Suprapubic skin (tissue), 4 donors: ENCODE measurements around the gene FCAMR. TPM values are rescaled to one million over a fixed set of nuclear protein-coding genes. Genes with fewer than 3 reads are reported as not detected.

Experiments
- DNase-seq, 2 donors: peaks; one replicate each; pipeline ENCODE4 v3.0.0-alpha.2; 2019; ENCODE audit warnings: low spot score in 2 of 2
- H3K27ac ChIP-seq: fragments of 200-600 bp; sonication (generic); one replicate; pipeline ENCODE4 v1.5.1; 2019
- H3K27me3 ChIP-seq: fragments of 200-600 bp; sonication (generic); one replicate; pipeline ENCODE4 v1.5.1; 2019
- H3K36me3 ChIP-seq: fragments of 200-600 bp; sonication (generic); one replicate; pipeline ENCODE4 v1.5.1; 2019
- H3K4me1 ChIP-seq: fragments of 200-600 bp; sonication (generic); one replicate; pipeline ENCODE4 v1.5.1; 2019
- H3K4me3 ChIP-seq: fragments of 200-600 bp; sonication (generic); one replicate; pipeline ENCODE4 v1.5.1; 2019; ENCODE audit warnings: mild to moderate bottlenecking
- H3K9me3 ChIP-seq: fragments of 200-600 bp; sonication (generic); one replicate; pipeline ENCODE4 v1.5.1; 2019
- EP300 ChIP-seq: sonication (generic); formaldehyde crosslinking; IDR thresholded peaks from one replicate; pipeline ENCODE4 v1.6.1; 2017; ENCODE audit warnings: antibody characterized with exemption
- POLR2A ChIP-seq, 2 donors: fragments of 450-650 bp; IDR thresholded peaks; one replicate each; pipeline ENCODE4 v1.6.1; 2017; ENCODE audit warnings: antibody characterized with exemption in 2 of 2, mild to moderate bottlenecking in 2 of 2, moderate library complexity in 2 of 2
- POLR2AphosphoS5 ChIP-seq, 3 donors: sonication (generic); formaldehyde crosslinking; IDR thresholded peaks; one replicate each; pipeline ENCODE4 v1.6.1; 2017; ENCODE audit warnings: antibody characterized with exemption in 3 of 3
- WGBS: methylation state at CpG from one replicate; pipeline ENCODE4 v1.1.5; 2018; 5-methylcytosine and 5-hydroxymethylcytosine counted together
- total RNA-seq, 4 donors: library from RNA; depleted of rRNA; stranded (reverse); fragments of >200 nt; gene quantifications; one replicate each; pipeline ENCODE4 v1.1.0, GENCODE V29; 2016
- TF ChIP-seq, protein P1 (sequence below), 2 donors: fragments of 200-600 bp in 1 of 2; fragments of 450-650 bp in 1 of 2; sonication (generic) in 1 of 2; IDR thresholded peaks; one replicate each; pipeline ENCODE4 v1.5.1; 2016 to 2019; ENCODE audit warnings: antibody characterized with exemption in 2 of 2, mild to moderate bottlenecking in 1 of 2, moderate library complexity in 1 of 2

Gene FCAMR
- total RNA-seq, 4 donors from 2014 or later = not detected

DNA sequence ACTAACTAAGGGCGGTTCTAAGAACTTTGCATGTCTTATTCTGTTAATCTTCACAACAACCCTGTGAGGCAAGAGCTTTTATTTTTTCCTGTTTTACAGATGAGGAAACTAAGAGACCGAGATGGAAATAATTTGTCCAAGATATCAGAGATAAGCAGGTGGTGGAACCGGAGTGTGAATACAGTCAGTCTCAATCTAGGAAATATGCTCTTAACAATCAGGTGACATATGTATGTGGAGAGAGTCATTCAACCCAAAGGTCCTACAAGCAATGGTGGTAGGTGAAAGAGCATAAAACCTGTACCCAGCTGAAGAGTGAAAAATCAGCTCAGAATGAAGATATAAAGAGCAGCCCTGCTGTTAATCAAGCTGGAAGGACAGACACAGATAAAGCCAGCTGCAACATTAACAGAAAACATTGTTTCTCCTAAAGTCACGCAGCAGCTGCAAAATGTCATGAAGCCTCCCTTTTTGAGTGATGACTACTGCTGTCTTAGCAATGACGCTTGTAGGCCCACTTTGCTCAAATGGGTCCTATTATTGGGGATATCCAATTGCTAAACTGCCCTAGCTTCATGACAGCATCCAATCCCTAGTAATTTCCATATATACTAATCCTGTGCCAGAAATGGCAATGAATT is 30.5 kb upstream of the FCAMR start:
- no peak for DNase-seq
- 69% methylated on average over 5 of the region's 5 CpGs for WGBS
- no peak overlapping the region for H3K27ac ChIP-seq

DNA sequence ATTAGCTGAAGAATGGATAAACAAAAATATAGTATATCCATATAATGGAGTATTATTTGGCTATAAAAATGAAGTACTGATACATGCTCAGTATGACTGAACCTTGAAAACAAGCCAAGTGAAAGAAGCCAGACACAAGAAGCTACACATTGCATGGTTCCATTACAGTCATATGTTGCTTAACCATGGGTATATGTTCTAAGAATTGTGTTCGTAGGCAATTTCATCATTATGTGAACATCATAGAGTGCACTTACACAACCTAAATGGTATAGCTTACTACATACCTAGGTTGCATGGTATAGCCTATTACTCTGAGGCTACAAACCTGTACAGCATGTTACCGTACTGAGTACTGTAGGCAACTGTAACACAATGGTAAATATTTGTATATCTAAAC is 28.6 kb upstream of the FCAMR start:
- no peak for DNase-seq
- WGBS = 87% methylated on average over 2 of the region's 2 CpGs
- TF ChIP-seq POLR2A (IDR thresholded peaks at IDR 0.05) = no peak
- TF ChIP-seq EP300 = no peak
- TF ChIP-seq, protein P1, sequence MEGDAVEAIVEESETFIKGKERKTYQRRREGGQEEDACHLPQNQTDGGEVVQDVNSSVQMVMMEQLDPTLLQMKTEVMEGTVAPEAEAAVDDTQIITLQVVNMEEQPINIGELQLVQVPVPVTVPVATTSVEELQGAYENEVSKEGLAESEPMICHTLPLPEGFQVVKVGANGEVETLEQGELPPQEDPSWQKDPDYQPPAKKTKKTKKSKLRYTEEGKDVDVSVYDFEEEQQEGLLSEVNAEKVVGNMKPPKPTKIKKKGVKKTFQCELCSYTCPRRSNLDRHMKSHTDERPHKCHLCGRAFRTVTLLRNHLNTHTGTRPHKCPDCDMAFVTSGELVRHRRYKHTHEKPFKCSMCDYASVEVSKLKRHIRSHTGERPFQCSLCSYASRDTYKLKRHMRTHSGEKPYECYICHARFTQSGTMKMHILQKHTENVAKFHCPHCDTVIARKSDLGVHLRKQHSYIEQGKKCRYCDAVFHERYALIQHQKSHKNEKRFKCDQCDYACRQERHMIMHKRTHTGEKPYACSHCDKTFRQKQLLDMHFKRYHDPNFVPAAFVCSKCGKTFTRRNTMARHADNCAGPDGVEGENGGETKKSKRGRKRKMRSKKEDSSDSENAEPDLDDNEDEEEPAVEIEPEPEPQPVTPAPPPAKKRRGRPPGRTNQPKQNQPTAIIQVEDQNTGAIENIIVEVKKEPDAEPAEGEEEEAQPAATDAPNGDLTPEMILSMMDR (IDR thresholded peaks at IDR 0.05) = no peak
- no peak for TF ChIP-seq POLR2AphosphoS5 (IDR thresholded peaks at IDR 0.05)

More for the DNA sequence above, 30.5 kb upstream of the FCAMR start:
- no peak for TF ChIP-seq EP300
- TF ChIP-seq, protein P1 (IDR thresholded peaks at IDR 0.05) = no peak
- no peak for TF ChIP-seq POLR2A (IDR thresholded peaks at IDR 0.05)
- TF ChIP-seq POLR2AphosphoS5 (IDR thresholded peaks at IDR 0.05) = no peak
- peaks cover 12% of the 10 kb centered on the region for H3K4me1 ChIP-seq
- no peaks in the 10 kb centered on the region for H3K27me3 ChIP-seq
- H3K9me3 ChIP-seq = no peaks in the 10 kb centered on the region
- H3K36me3 ChIP-seq = no peaks in the 10 kb centered on the region
- H3K4me3 ChIP-seq = no peak overlapping the region

DNA sequence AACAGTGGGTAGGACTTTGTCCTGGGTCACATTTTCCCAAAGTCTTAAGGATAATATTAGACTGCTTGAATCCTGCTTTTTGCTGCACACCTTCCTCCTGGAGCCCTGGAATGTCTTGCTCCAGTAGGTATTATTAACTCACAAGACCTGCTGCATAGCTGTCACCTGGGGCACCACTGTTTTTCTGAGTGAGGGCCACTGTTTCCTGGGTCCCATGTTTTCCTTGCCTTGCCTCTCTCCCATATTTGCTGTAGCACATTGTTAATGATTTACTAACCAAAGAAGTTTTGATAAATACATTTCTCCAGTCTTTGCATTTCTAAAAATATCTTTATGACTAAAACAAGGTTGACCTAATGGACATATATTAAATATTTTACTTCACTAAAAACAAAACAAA is 22.5 kb upstream of the FCAMR start:
- DNase-seq = no peak
- no peak overlapping the region for H3K27ac ChIP-seq
- H3K4me1 ChIP-seq = peaks cover 3% of the 10 kb centered on the region
- H3K27me3 ChIP-seq = peaks cover 3% of the 10 kb centered on the region
- no peak overlapping the region for H3K4me3 ChIP-seq
- H3K36me3 ChIP-seq = no peaks in the 10 kb centered on the region
- H3K9me3 ChIP-seq = no peaks in the 10 kb centered on the region
- TF ChIP-seq EP300 (no peak), POLR2AphosphoS5 (IDR thresholded peaks at IDR 0.05) (no peak), POLR2A (IDR thresholded peaks at IDR 0.05) (no peak)
- TF ChIP-seq, protein P1 (IDR thresholded peaks at IDR 0.05) = no peak

More for the DNA sequence above, 28.6 kb upstream of the FCAMR start:
- H3K27ac ChIP-seq = no peak overlapping the region
- H3K27me3 ChIP-seq = no peaks in the 10 kb centered on the region
- H3K4me3 ChIP-seq = no peak overlapping the region
- no peaks in the 10 kb centered on the region for H3K36me3 ChIP-seq
- H3K9me3 ChIP-seq = no peaks in the 10 kb centered on the region
- H3K4me1 ChIP-seq = peaks cover 7% of the 10 kb centered on the region

DNA sequence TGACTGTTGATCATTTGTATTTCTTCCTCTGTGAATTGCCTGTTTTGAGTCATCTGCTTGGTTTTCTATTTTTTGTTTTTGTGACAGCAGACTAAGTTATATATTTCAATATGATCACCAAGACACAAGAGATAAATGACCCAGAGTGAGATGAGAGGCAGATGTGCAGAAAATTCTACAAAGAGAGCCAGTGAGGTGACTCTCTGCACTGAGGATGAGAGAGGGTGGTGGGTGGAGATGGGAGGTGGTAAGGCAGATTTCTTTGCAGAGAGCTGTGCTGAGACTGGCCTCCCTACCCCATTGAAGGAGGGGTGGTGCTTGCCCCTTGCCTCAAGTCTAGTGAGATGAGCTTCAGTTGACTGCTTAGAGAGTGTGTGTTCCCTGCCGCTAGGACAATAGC is 17.6 kb upstream of the FCAMR start:
- WGBS = 80% methylated on average over 1 of the region's 1 CpG
- Histone ChIP-seq H3K4me3 (no peak overlapping the region), H3K36me3 (no peaks in the 10 kb centered on the region), H3K9me3 (no peaks in the 10 kb centered on the region), H3K27ac (no peak overlapping the region), H3K27me3 (peaks cover 3% of the 10 kb centered on the region), H3K4me1 (no peaks in the 10 kb centered on the region)
- DNase-seq = no peak
- TF ChIP-seq EP300 (no peak), POLR2AphosphoS5 (IDR thresholded peaks at IDR 0.05) (no peak), POLR2A (IDR thresholded peaks at IDR 0.05) (no peak)
- TF ChIP-seq, protein P1 (IDR thresholded peaks at IDR 0.05) = no peak

DNA sequence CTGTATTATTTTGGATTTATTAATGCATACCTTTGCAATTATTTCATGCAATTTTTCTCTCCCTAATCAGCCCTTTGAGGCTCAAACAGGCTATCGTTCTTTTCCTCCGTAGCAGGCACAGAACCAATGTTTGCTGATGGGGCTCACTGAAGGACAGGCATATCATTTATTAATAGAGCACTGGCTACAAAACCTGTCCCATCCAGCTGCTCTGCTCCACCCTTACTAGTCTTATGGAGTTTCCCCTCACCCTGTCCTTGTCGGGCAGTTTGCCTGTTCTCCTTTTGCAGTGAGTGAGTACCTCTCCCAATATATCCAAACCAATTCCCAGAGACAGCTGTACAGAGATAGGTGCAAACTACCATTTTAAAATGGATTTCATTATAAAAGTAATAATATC is 16.6 kb upstream of the FCAMR start:
- H3K4me3 ChIP-seq = no peak overlapping the region
- TF ChIP-seq, protein P1 (IDR thresholded peaks at IDR 0.05) = no peak
- no peak for TF ChIP-seq POLR2A (IDR thresholded peaks at IDR 0.05)
- no peak for TF ChIP-seq EP300
- no peak for TF ChIP-seq POLR2AphosphoS5 (IDR thresholded peaks at IDR 0.05)
- no peaks in the 10 kb centered on the region for H3K9me3 ChIP-seq
- 55% methylated on average over 3 of the region's 3 CpGs for WGBS
- no peaks in the 10 kb centered on the region for H3K27me3 ChIP-seq
- H3K36me3 ChIP-seq = no peaks in the 10 kb centered on the region
- DNase-seq = no peak
- H3K27ac ChIP-seq = no peak overlapping the region
- H3K4me1 ChIP-seq = no peaks in the 10 kb centered on the region
